GM12878 (cell line): ENCODE results near the gene PCP4L1. TPM values are rescaled to one million over a fixed set of nuclear protein-coding genes. Genes with fewer than 3 reads are reported as not detected.

ENCODE experiments used
- ATAC-seq: fragments of 200-7000 bp; cut with Tn5 transposase; 3 replicates; pipeline ENCODE4 v1.9.1; 2020; ENCODE audit warnings: mild to moderate bottlenecking, moderate library complexity
- BruUV-seq: library from RNA; stranded (reverse); fragments of 400-500 nt; replicated peaks from 2 replicates; lab custom pipeline; 2021; lab: Mats Ljungman, UMichigan
- CTCF ChIA-PET: fragments of 300-600 bp; sonication (Branson Sonifier 250); formaldehyde crosslinking; extraction: SDS; loops from one replicate; lab custom pipeline; 2021; ENCODE audit warnings: inconsistent platforms; lab: Yijun Ruan, JAX
- POLR2A ChIA-PET: fragments of 350-600 bp; formaldehyde crosslinking; extraction: SDS; loops from one replicate; lab custom pipeline; 2021; ENCODE audit warnings: inconsistent platforms; lab: Charles Lee
- RAD21 ChIA-PET: fragments of 300-600 bp; sonication (Branson Sonifier 250); formaldehyde crosslinking; loops from one replicate; lab custom pipeline; 2023; ENCODE audit warnings: antibody characterized with exemption; ENCODE audit not compliant: unreplicated experiment; lab: Charles Lee
- SMC1A ChIA-PET: fragments of 300-600 bp; sonication (Branson Sonifier 250); formaldehyde crosslinking; loops from one replicate; lab custom pipeline; 2023; ENCODE audit not compliant: unreplicated experiment, uncharacterized antibody; lab: Charles Lee
- DNase-seq: peaks from one replicate; pipeline ENCODE4 v3.0.0-alpha.2; 2011; ENCODE audit warnings: low read depth, low spot score
- FAIRE-seq: peaks from 3 replicates; lab custom pipeline; 2011; peaks lifted over from hg19 to GRCh38; lab: Jason Lieb, UNC
- H2AFZ ChIP-seq: 2 replicates; pipeline ENCODE4 v1.6.0; 2011; ENCODE audit warnings: low read depth, low read length, control low read depth; ENCODE audit not compliant: control insufficient read depth
- H3K27ac ChIP-seq: 2 replicates; pipeline ENCODE4 v1.5.1; 2011; ENCODE audit warnings: control low read depth; ENCODE audit not compliant: control insufficient read depth, insufficient read depth
- H3K27me3 ChIP-seq, 2 experiments: replicated peaks in 1 of 2; 2 replicates each; pipeline versions ENCODE4 v1.6.0 to v1.6.1; 2011; ENCODE audit warnings: low read length in 1 of 2; ENCODE audit not compliant: control insufficient read depth in 2 of 2, insufficient read depth in 2 of 2
- H3K36me3 ChIP-seq, 2 experiments: 2 replicates each; pipeline ENCODE4 v1.5.1; 2011; ENCODE audit warnings: low read length in 1 of 2; ENCODE audit not compliant: control insufficient read depth in 2 of 2, insufficient read depth in 2 of 2
- H3K4me1 ChIP-seq: 2 replicates; pipeline ENCODE4 v1.6.1; 2011; ENCODE audit warnings: mild to moderate bottlenecking, low read length, moderate library complexity, mixed read lengths; ENCODE audit not compliant: control insufficient read depth, insufficient read depth
- H3K4me2 ChIP-seq: 2 replicates; pipeline ENCODE4 v1.6.0; 2011; ENCODE audit warnings: control low read depth; ENCODE audit not compliant: control insufficient read depth, insufficient read depth
- H3K4me3 ChIP-seq: fragments of 200-600 bp; sonication (generic); 2 replicates; pipeline ENCODE4 v1.5.1; 2016
- H3K79me2 ChIP-seq: 2 replicates; pipeline ENCODE4 v1.6.0; 2011; ENCODE audit warnings: low read length; ENCODE audit not compliant: control insufficient read depth, insufficient read depth
- H3K9ac ChIP-seq: 2 replicates; pipeline ENCODE4 v1.8.0; 2011; ENCODE audit warnings: low read length, control low read depth, mixed read lengths; ENCODE audit not compliant: control insufficient read depth, insufficient read depth
- H3K9me3 ChIP-seq: replicated peaks from 3 replicates; pipeline ENCODE4 v1.5.1; 2011; ENCODE audit warnings: mild to moderate bottlenecking, low read length; ENCODE audit not compliant: control insufficient read depth, insufficient read depth
- H4K20me1 ChIP-seq: 2 replicates; pipeline ENCODE4 v1.6.0; 2011; ENCODE audit not compliant: control insufficient read depth, insufficient read depth
- ATF7 ChIP-seq: fragments of 450-650 bp; IDR thresholded peaks from 2 replicates; pipeline ENCODE4 v1.6.1; 2016; ENCODE audit warnings: low read depth, mild to moderate bottlenecking
- ETV6 ChIP-seq, 2 experiments: fragments of 450-650 bp in 1 of 2; IDR thresholded peaks in 1 of 2; conservative IDR thresholded peaks in 1 of 2; 2 replicates each; pipeline ENCODE4 v1.6.1; 2014; ENCODE audit warnings: antibody characterized with exemption in 1 of 2, borderline replicate concordance in 1 of 2, low read depth in 1 of 2, mild to moderate bottlenecking in 1 of 2, moderate library complexity in 1 of 2
- HDAC2 ChIP-seq: fragments of 200-600 bp; sonication (generic); IDR thresholded peaks from 2 replicates; pipeline ENCODE4 v1.6.1; 2017
- KDM1A ChIP-seq: fragments of 200-600 bp; sonication (generic); IDR thresholded peaks from 2 replicates; pipeline ENCODE4 v1.6.1; 2016; ENCODE audit warnings: borderline replicate concordance
- MAX ChIP-seq: IDR thresholded peaks from 2 replicates; pipeline ENCODE4 v1.6.1; 2012; ENCODE audit warnings: low read depth, low read length, improper control_type of control experiment
- NR2C1 ChIP-seq: fragments of 450-650 bp; IDR thresholded peaks from 2 replicates; pipeline ENCODE4 v1.6.1; 2017; ENCODE audit warnings: antibody characterized with exemption, mild to moderate bottlenecking, moderate library complexity
- SP1 ChIP-seq: IDR thresholded peaks from one replicate; pipeline ENCODE4 v1.6.1; 2011; ENCODE audit warnings: low read depth, low read length
- SUZ12 ChIP-seq: fragments of 200-600 bp; sonication (generic); IDR thresholded peaks from one replicate; pipeline ENCODE4 v1.6.1; 2018; ENCODE audit warnings: antibody characterized with exemption, mild to moderate bottlenecking; ENCODE audit not compliant: unreplicated experiment
- ZBTB4 ChIP-seq: fragments of 450-650 bp; formaldehyde crosslinking; IDR thresholded peaks from 2 replicates; pipeline ENCODE4 v1.4.0; 2022; ENCODE audit warnings: mild to moderate bottlenecking, moderate library complexity
- ZNF217 ChIP-seq: fragments of 450-650 bp; IDR thresholded peaks from 2 replicates; pipeline ENCODE4 v1.6.1; 2017; ENCODE audit warnings: antibody characterized with exemption, mild to moderate bottlenecking
- WGBS: methylation state at CpG from one replicate; pipeline ENCODE4 v1.1.6; 2016; ENCODE audit warnings: low lambda C conversion rate; ENCODE audit not compliant: insufficient replicate concordance, insufficient coverage; ENCODE audit errors: missing lambda C conversion rate; 5-methylcytosine and 5-hydroxymethylcytosine counted together
- in situ Hi-C: fragments of 300-500 bp; cut with MboI; formaldehyde crosslinking; loops from 9 replicates; pipeline ENCODE4 v1.14.3; 2018; ENCODE audit warnings: mixed read lengths
- intact Hi-C: fragments of 100-400 bp; cut with micrococcal nuclease; formaldehyde crosslinking; loops from one replicate; pipeline ENCODE4 v1.14.2; 2022; ENCODE audit not compliant: unreplicated experiment
- polyA plus RNA-seq, 11 experiments: library from polyadenylated mRNA; depleted of rRNA in 4 of 11; unstranded in 6 of 11; stranded (reverse) in 5 of 11; fragments of >200 nt; fragmentation: Nextera tagmentation in 4 of 11; fragmentation: Illumina TruSeq in 1 of 11; extraction: Ambion mirVana in 4 of 11; extraction: Trizol in 1 of 11; gene quantifications; 1 replicate in 1 of 11; 2 replicates in 10 of 11; pipeline versions ENCODE4 v1.2.1 to v1.2.3, GENCODE V29; 2011 to 2016; ENCODE audit warnings: inconsistent platforms in 2 of 11, missing spikeins in 2 of 11, low read depth in 1 of 11
- total RNA-seq, 4 experiments: library from RNA; depleted of rRNA in 3 of 4; stranded (reverse); fragments of >200 nt in 3 of 4; fragmentation: Illumina TruSeq in 1 of 4; extraction: Trizol in 1 of 4; gene quantifications; 2 replicates each; pipeline versions ENCODE4 v1.2.1 to v1.2.3, GENCODE V29; 2013 to 2021
- TF ChIP-seq, protein P1 (sequence below): IDR thresholded peaks from 2 replicates; pipeline ENCODE4 v1.6.1; 2011; ENCODE audit warnings: low read depth, mild to moderate bottlenecking, low read length, moderate library complexity, borderline replicate concordance; ENCODE audit errors: extremely low read depth

PCP4L1 gene
- total and polyA plus RNA-seq, 10 of the 15 experiments (the other 5 are each of a cell fraction or from before 2014, with no cell fraction given) = 1.0 to 5.2 (median 2.8) TPM

DNA sequence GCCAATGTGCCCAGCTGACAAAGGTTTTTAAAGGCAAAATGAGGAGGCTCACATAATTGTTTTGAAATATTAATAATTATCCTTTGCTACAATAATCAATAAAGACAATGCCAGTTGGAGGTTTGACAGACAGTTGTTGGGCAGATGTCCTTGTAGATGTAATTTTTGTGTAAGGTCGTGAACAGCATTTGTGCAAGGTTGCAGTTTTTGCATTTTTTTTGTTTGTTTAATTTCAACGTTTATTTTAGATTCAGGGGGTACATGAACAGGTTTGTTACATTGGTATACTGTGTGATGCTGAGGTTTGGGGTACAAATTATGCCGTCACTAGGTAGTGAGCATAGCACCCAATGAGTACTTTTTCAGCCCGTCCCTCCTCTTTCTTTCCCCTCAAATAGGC lies 41.9 kb downstream of the PCP4L1 start:
- ATAC-seq = no peak
- ChIA-PET CTCF (interaction anchor here (0.6 to 1.9 kb wide), 3 partner anchors 9 to 82 kb away, joined by 3 to 6 read pairs (median 3); no protein-coding TSS in a partner anchor), POLR2A (interaction anchor here (0.6 kb wide), 1 partner anchor 17 kb away, joined by 3 read pairs; no protein-coding TSS in a partner anchor), RAD21 (no interaction called here), SMC1A (no interaction called here)
- no peaks in the 10 kb centered on the region for H3K9me3 ChIP-seq
- H3K9ac ChIP-seq = no peak overlapping the region
- no peak overlapping the region for H3K27ac ChIP-seq
- H3K4me3 ChIP-seq = no peak overlapping the region
- in situ Hi-C loops (no loop called here), intact Hi-C loops (no loop called here)
- no peak for FAIRE-seq
- H3K4me1 ChIP-seq = peaks cover 10% of the 10 kb centered on the region; the same call in 1 of the 2 replicates
- no TSS peak for BruUV-seq
- TF ChIP-seq, protein P1, sequence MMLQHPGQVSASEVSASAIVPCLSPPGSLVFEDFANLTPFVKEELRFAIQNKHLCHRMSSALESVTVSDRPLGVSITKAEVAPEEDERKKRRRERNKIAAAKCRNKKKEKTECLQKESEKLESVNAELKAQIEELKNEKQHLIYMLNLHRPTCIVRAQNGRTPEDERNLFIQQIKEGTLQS = no peak
- TF ChIP-seq SP1 (no peak), NR2C1 (no peak), ATF7 (no peak), KDM1A (no peak), HDAC2 (no peak), ZBTB4 (no peak), SUZ12 (no peak), MAX (no peak), ETV6 (conservative IDR thresholded peaks at IDR 0.05 in 1 of 2, IDR thresholded peaks at IDR 0.05 in 1 of 2; ENCODE audit: borderline replicate concordance in 1 of 2, low read depth in 1 of 2) (no peak), ZNF217 (no peak)
- peaks cover 2% of the 10 kb centered on the region for H3K79me2 ChIP-seq
- no peak overlapping the region for H3K4me2 ChIP-seq
- no peak for DNase-seq
- WGBS = 97% methylated on average over 4 of the region's 4 CpGs
- no peaks in the 10 kb centered on the region for H3K27me3 ChIP-seq
- no peak overlapping the region for H2AFZ ChIP-seq
- H3K36me3 ChIP-seq = no peaks in the 10 kb centered on the region
- H4K20me1 ChIP-seq = no peaks in the 10 kb centered on the region
